Mesendoderm (in vitro differentiated cells): Measurements from ENCODE around the gene RAP1GAP2.
"Not testable (repeated sequence)": the region's sequence is repeated elsewhere in the genome, so short reads cannot be mapped to it uniquely, and the experiment has no call there.

Source experiments
- DNase-seq: peaks from one replicate; pipeline ENCODE4 v3.0.0; 2013
- H2AK5ac ChIP-seq: 2 replicates; pipeline ENCODE4 v1.6.1; 2013; ENCODE audit warnings: low read length, inconsistent platforms
- H2BK120ac ChIP-seq: 2 replicates; pipeline ENCODE4 v1.6.1; 2013; ENCODE audit warnings: low read depth, mild to moderate bottlenecking, low read length, moderate library complexity, mixed read lengths
- H2BK15ac ChIP-seq: replicated peaks from 2 replicates; pipeline ENCODE4 v1.6.1; 2013; ENCODE audit warnings: low read depth, mild to moderate bottlenecking, moderate library complexity
- H2BK5ac ChIP-seq: 2 replicates; pipeline ENCODE4 v1.6.1; 2013; ENCODE audit warnings: low read length, inconsistent platforms
- H3K18ac ChIP-seq: 2 replicates; pipeline ENCODE4 v1.6.1; 2013; ENCODE audit warnings: mild to moderate bottlenecking, low read length, mixed read lengths
- H3K23ac ChIP-seq: one replicate; pipeline ENCODE4 v1.6.1; 2013; ENCODE audit warnings: low read length
- H3K27ac ChIP-seq: 2 replicates; pipeline ENCODE4 v1.5.1; 2013; ENCODE audit warnings: low read depth, mild to moderate bottlenecking, inconsistent platforms, low read length, moderate library complexity
- H3K27me3 ChIP-seq: 2 replicates; pipeline ENCODE4 v1.6.1; 2013; ENCODE audit warnings: low read length, control low read depth, mild to moderate bottlenecking, inconsistent platforms; ENCODE audit not compliant: insufficient read depth, poor library complexity
- H3K36me3 ChIP-seq: 2 replicates; pipeline ENCODE4 v1.6.1; 2013; ENCODE audit warnings: low read length, inconsistent platforms; ENCODE audit not compliant: control insufficient read depth, insufficient read depth
- H3K4ac ChIP-seq: one replicate; pipeline ENCODE4 v1.6.1; 2013; ENCODE audit warnings: low read depth, mild to moderate bottlenecking, low read length, moderate library complexity
- H3K4me1 ChIP-seq: 2 replicates; pipeline ENCODE4 v1.6.1; 2013; ENCODE audit warnings: low read depth, low read length, inconsistent platforms; ENCODE audit not compliant: control insufficient read depth
- H3K4me2 ChIP-seq: 2 replicates; pipeline ENCODE4 v1.6.1; 2013; ENCODE audit warnings: low read length
- H3K4me3 ChIP-seq: 2 replicates; pipeline ENCODE4 v1.5.1; 2013; ENCODE audit warnings: mild to moderate bottlenecking, low read length
- H3K56ac ChIP-seq: one replicate; pipeline ENCODE4 v1.6.1; 2013; ENCODE audit warnings: low read length
- H3K79me1 ChIP-seq: 2 replicates; pipeline ENCODE4 v1.6.1; 2013; ENCODE audit warnings: low read length, inconsistent platforms
- H3K79me2 ChIP-seq: 2 replicates; pipeline ENCODE4 v1.6.1; 2013; ENCODE audit warnings: mild to moderate bottlenecking, low read length; ENCODE audit not compliant: control insufficient read depth, insufficient read depth
- H3K9ac ChIP-seq: 2 replicates; pipeline ENCODE4 v1.6.1; 2013; ENCODE audit warnings: low read length, inconsistent platforms
- H4K5ac ChIP-seq: one replicate; pipeline ENCODE4 v1.6.1; 2013; ENCODE audit warnings: low read length
- H4K8ac ChIP-seq: one replicate; pipeline ENCODE4 v1.6.1; 2013; ENCODE audit warnings: low read depth, mild to moderate bottlenecking, control low read depth, low read length, moderate library complexity
- WGBS: extraction: QIAGEN DNeasy Blood & Tissue Kit; methylation state at CpG from one replicate; pipeline ENCODE4 v1.1.7; 2013; ENCODE audit warnings: low lambda C conversion rate, missing lambda C conversion rate; ENCODE audit not compliant: insufficient coverage; ENCODE audit errors: extremely low coverage; 5-methylcytosine and 5-hydroxymethylcytosine counted together

The RAP1GAP2 gene

GRCh38 chr17:3054868-3055267, 258.6 kb downstream of the RAP1GAP2 start:
- not testable (repeated sequence) for H3K18ac ChIP-seq, H2BK5ac ChIP-seq, H3K36me3 ChIP-seq, H3K23ac ChIP-seq, H3K27ac ChIP-seq, H3K79me1 ChIP-seq, H3K79me2 ChIP-seq, H3K4me3 ChIP-seq, H3K27me3 ChIP-seq, DNase-seq, H4K8ac ChIP-seq, H3K4me1 ChIP-seq, H2AK5ac ChIP-seq, H2BK120ac ChIP-seq, H3K4me2 ChIP-seq, H4K5ac ChIP-seq, H2BK15ac ChIP-seq, H3K9ac ChIP-seq, H3K56ac ChIP-seq, H3K4ac ChIP-seq
- WGBS, result no CpG with 5 or more reads among the region's 2 CpGs

GRCh38 chr17:3062824-3063377, 266.7 kb downstream of the RAP1GAP2 start:
- H3K4ac ChIP-seq, H3K79me2 ChIP-seq, H2BK15ac ChIP-seq, H3K4me1 ChIP-seq, H3K18ac ChIP-seq, H3K79me1 ChIP-seq, H4K5ac ChIP-seq, H4K8ac ChIP-seq, DNase-seq, H3K27me3 ChIP-seq, H3K56ac ChIP-seq, H3K9ac ChIP-seq, H3K23ac ChIP-seq, H2AK5ac ChIP-seq, H2BK5ac ChIP-seq, H3K36me3 ChIP-seq, H3K4me3 ChIP-seq, H3K27ac ChIP-seq, H3K4me2 ChIP-seq, H2BK120ac ChIP-seq: not testable (repeated sequence)
- no CpG with 5 or more reads among the region's 8 CpGs for WGBS

- H2BK120ac ChIP-seq, H3K4me3 ChIP-seq, H3K4me2 ChIP-seq, H2BK15ac ChIP-seq, H3K4ac ChIP-seq, H3K56ac ChIP-seq, H3K9ac ChIP-seq, H3K79me2 ChIP-seq, H4K5ac ChIP-seq, H3K18ac ChIP-seq, DNase-seq, H3K4me1 ChIP-seq, H3K36me3 ChIP-seq, H2BK5ac ChIP-seq, H3K27me3 ChIP-seq, H3K79me1 ChIP-seq, H4K8ac ChIP-seq, H3K23ac ChIP-seq, H3K27ac ChIP-seq, H2AK5ac ChIP-seq: not testable (repeated sequence)
- no CpG with 5 or more reads among the region's 2 CpGs for WGBS
Observed at GRCh38 chr17:3063507-3063906, 267.3 kb downstream of the RAP1GAP2 start, which contains the start of gene OR1D5. Gene OR1D5, minus strand, starts transcription at chr17:3063607. Its CDS starts 0 bp downstream, at chr17:3063607.

- not testable (repeated sequence) for H3K27ac ChIP-seq, H3K23ac ChIP-seq, H2AK5ac ChIP-seq, H3K4me2 ChIP-seq, H4K8ac ChIP-seq, H3K36me3 ChIP-seq, H2BK120ac ChIP-seq, H3K9ac ChIP-seq, H2BK15ac ChIP-seq, H2BK5ac ChIP-seq, H3K56ac ChIP-seq, H3K79me2 ChIP-seq, H3K4me1 ChIP-seq, H3K27me3 ChIP-seq, DNase-seq, H4K5ac ChIP-seq, H3K4ac ChIP-seq, H3K4me3 ChIP-seq, H3K79me1 ChIP-seq, H3K18ac ChIP-seq
- WGBS, result no CpG with 5 or more reads among the region's 1 CpG
Observed at GRCh38 chr17:3065192-3065591, 269.0 kb downstream of the RAP1GAP2 start.

GRCh38 chr17:3073850-3074249, 277.6 kb downstream of the RAP1GAP2 start:
- H3K27ac ChIP-seq, H3K27me3 ChIP-seq, H3K4me1 ChIP-seq, H2BK15ac ChIP-seq, H3K9ac ChIP-seq, H2AK5ac ChIP-seq, H3K56ac ChIP-seq, H4K5ac ChIP-seq, H3K18ac ChIP-seq, H3K23ac ChIP-seq, H3K79me1 ChIP-seq, H3K36me3 ChIP-seq, H3K4me2 ChIP-seq, H4K8ac ChIP-seq, H3K4ac ChIP-seq, H2BK5ac ChIP-seq, H2BK120ac ChIP-seq, DNase-seq, H3K79me2 ChIP-seq, H3K4me3 ChIP-seq: not testable (repeated sequence)
- WGBS, result no CpG with 5 or more reads among the region's 4 CpGs
